K562 (cell line): ENCODE measurements around the gene NSG2. TPM values are rescaled to one million over a fixed set of nuclear protein-coding genes. Genes with fewer than 3 reads are reported as not detected.

Experiments used
- ATAC-seq: fragments of 200-7000 bp; cut with Tn5 transposase; 3 replicates; pipeline ENCODE4 v1.9.1; 2020; ENCODE audit warnings: moderate library complexity
- BruUV-seq: library from RNA; stranded (reverse); fragments of 400-500 nt; replicated peaks from 2 replicates; lab custom pipeline; 2021; lab: Mats Ljungman, UMichigan
- CTCF ChIA-PET: fragments of 300-600 bp; formaldehyde crosslinking; extraction: SDS; loops from one replicate; lab custom pipeline; 2021; ENCODE audit warnings: low intra/inter-chr PET ratio; lab: Yijun Ruan, JAX
- POLR2A ChIA-PET: fragments of 300-600, 350-650 bp; sonication (Branson Sonifier 250); formaldehyde crosslinking; extraction: SDS; loops from one replicate; lab custom pipeline; 2021; ENCODE audit warnings: antibody characterized with exemption, inconsistent platforms; lab: Yijun Ruan, JAX
- DNase-seq, 4 experiments: peaks; one replicate each; pipeline versions ENCODE4 v3.0.0 to v3.0.0-alpha.2; 2011 to 2018; ENCODE audit warnings: low spot score in 3 of 4, mixed read lengths in 3 of 4; ENCODE audit errors: extremely low read depth in 1 of 4
- FAIRE-seq: peaks from 2 replicates; lab custom pipeline; 2011; peaks lifted over from hg19 to GRCh38; lab: Jason Lieb, UNC
- H2AFZ ChIP-seq: 2 replicates; pipeline ENCODE4 v1.6.0; 2011; ENCODE audit warnings: low read depth, low read length, control low read depth, inconsistent platforms
- H3K27ac ChIP-seq: fragments of 200-600 bp; 3 replicates; pipeline ENCODE4 v1.8.0; 2011; ENCODE audit warnings: low read depth, mild to moderate bottlenecking, control low read depth, inconsistent platforms, low read length, moderate library complexity, mixed read lengths; ENCODE audit errors: extremely low read depth
- H3K27me3 ChIP-seq, 2 experiments: fragments of 300-600 bp in 1 of 2; 2 replicates in 1 of 2; 3 replicates in 1 of 2; pipeline versions ENCODE4 v1.6.0 to v1.8.0; 2011; ENCODE audit warnings: inconsistent platforms in 2 of 2, low read length in 2 of 2, mild to moderate bottlenecking in 1 of 2, mixed read lengths in 1 of 2, moderate library complexity in 1 of 2; ENCODE audit not compliant: control insufficient read depth in 2 of 2, insufficient read depth in 2 of 2
- H3K36me3 ChIP-seq: fragments of 300-600 bp; 3 replicates; pipeline ENCODE4 v1.8.0; 2011; ENCODE audit warnings: mild to moderate bottlenecking, low read length, inconsistent platforms; ENCODE audit not compliant: control insufficient read depth, insufficient read depth
- H3K4me1 ChIP-seq, 2 experiments: fragments of 200-600 bp in 1 of 2; replicated peaks in 1 of 2; 2 replicates in 1 of 2; 3 replicates in 1 of 2; pipeline versions ENCODE4 v1.5.1 to v1.8.0; 2011; ENCODE audit warnings: inconsistent platforms in 2 of 2, low read length in 2 of 2, mild to moderate bottlenecking in 1 of 2, mixed read lengths in 1 of 2, moderate library complexity in 1 of 2; ENCODE audit not compliant: control insufficient read depth in 2 of 2, insufficient read depth in 2 of 2
- H3K4me2 ChIP-seq: 2 replicates; pipeline ENCODE4 v1.6.1; 2011; ENCODE audit warnings: low read length, control low read depth, inconsistent platforms, mixed read lengths; ENCODE audit not compliant: insufficient read depth
- H3K4me3 ChIP-seq: fragments of 200-600 bp; sonication (generic), shearing (Covaris generic); 2 replicates; pipeline ENCODE4 v1.5.1; 2016; ENCODE audit warnings: control low read depth, inconsistent platforms
- H3K79me2 ChIP-seq: fragments of 200-600 bp; 3 replicates; pipeline ENCODE4 v1.8.0; 2011; ENCODE audit warnings: low read length, inconsistent platforms; ENCODE audit not compliant: control insufficient read depth, insufficient read depth
- H3K9ac ChIP-seq, 2 experiments: 2 replicates each; pipeline versions ENCODE4 v1.6.0 to v1.6.1; 2011; ENCODE audit warnings: low read depth in 2 of 2, low read length in 2 of 2, control low read depth in 1 of 2, inconsistent platforms in 1 of 2, mild to moderate bottlenecking in 1 of 2, mixed read lengths in 1 of 2; ENCODE audit not compliant: insufficient read depth in 1 of 2
- H3K9me1 ChIP-seq: one replicate; pipeline ENCODE4 v1.6.0; 2011; ENCODE audit warnings: inconsistent platforms, mild to moderate bottlenecking, low read length, moderate library complexity; ENCODE audit not compliant: control insufficient read depth, insufficient read depth
- H3K9me3 ChIP-seq: replicated peaks from 2 replicates; pipeline ENCODE4 v1.5.1; 2011; ENCODE audit warnings: low read depth, low read length, inconsistent platforms; ENCODE audit not compliant: control insufficient read depth, insufficient read depth
- H4K20me1 ChIP-seq: replicated peaks from 2 replicates; pipeline ENCODE4 v1.6.1; 2011; ENCODE audit warnings: low read length, inconsistent platforms, mixed read lengths; ENCODE audit not compliant: control insufficient read depth, insufficient read depth
- BACH1 ChIP-seq: fragments of 200-800 bp; sonication (Bioruptor generic); IDR thresholded peaks from 2 replicates; pipeline ENCODE4 v1.6.1; 2016; ENCODE audit warnings: missing genetic modification characterization, missing compliant biosample characterization
- CEBPG ChIP-seq, 3 experiments: fragments of 200-800 bp in 1 of 3; sonication (Bioruptor generic) in 1 of 3; sonication (generic) in 1 of 3; formaldehyde crosslinking in 1 of 3; IDR thresholded peaks in 2 of 3; conservative IDR thresholded peaks in 1 of 3; 2 replicates each; pipeline versions ENCODE4 v1.6.1 to v1.8.0; 2016 to 2022; ENCODE audit warnings: missing compliant biosample characterization in 2 of 3, missing genetic modification characterization in 2 of 3, mild to moderate bottlenecking in 1 of 3, missing genetic modification reagents in 1 of 3
- HNRNPUL1 ChIP-seq: fragments of 200-400 bp; formaldehyde crosslinking; IDR thresholded peaks from 2 replicates; pipeline ENCODE4 v1.6.1; 2017; ENCODE audit warnings: low read length
- PHTF2 ChIP-seq: fragments of 250-450 bp; sonication (Bioruptor Pico); IDR thresholded peaks from 2 replicates; pipeline ENCODE4 v1.5.0; 2021; ENCODE audit warnings: mild to moderate bottlenecking
- TEAD2 ChIP-seq: fragments of 450-650 bp; IDR thresholded peaks from 2 replicates; pipeline ENCODE4 v1.6.1; 2016; ENCODE audit warnings: missing genetic modification characterization, control low read depth, missing compliant biosample characterization
- ZNF41 ChIP-seq: fragments of 250-450 bp; sonication (Bioruptor Pico); conservative IDR thresholded peaks from 2 replicates; pipeline ENCODE4 v1.4.0; 2020; ENCODE audit warnings: mild to moderate bottlenecking
- WGBS: fragments of 100-300 bp; shearing (Covaris generic); methylation state at CpG from one replicate; pipeline ENCODE4 v1.1.6; 2016; ENCODE audit warnings: low coverage, mixed read lengths; ENCODE audit not compliant: insufficient coverage; ENCODE audit errors: missing lambda C conversion rate; 5-methylcytosine and 5-hydroxymethylcytosine counted together
- in situ Hi-C: fragments of 300-500 bp; cut with MboI; formaldehyde crosslinking; loops from 4 replicates; pipeline ENCODE4 v1.15.0; 2018; ENCODE audit warnings: inconsistent platforms, mixed read lengths
- intact Hi-C: fragments of 100-400 bp; cut with micrococcal nuclease; formaldehyde crosslinking; loops from 2 replicates; pipeline ENCODE4 v1.14.2; 2022
- polyA plus RNA-seq, 8 experiments: library from polyadenylated mRNA; depleted of rRNA in 4 of 8; stranded (reverse) in 5 of 8; unstranded in 3 of 8; fragments of >200 nt; fragmentation: Nextera tagmentation in 2 of 8; fragmentation: Illumina TruSeq in 1 of 8; extraction: Ambion mirVana in 2 of 8; extraction: Trizol in 1 of 8; gene quantifications; 2 replicates each; pipeline versions ENCODE4 v1.2.1 to v1.2.3, GENCODE V29; 2011 to 2014; ENCODE audit warnings: inconsistent platforms in 1 of 8, missing spikeins in 1 of 8
- total RNA-seq, 7 experiments: library from RNA; depleted of rRNA in 6 of 7; stranded (reverse); fragments of >200 nt in 6 of 7; fragmentation: Illumina TruSeq in 2 of 7; extraction: Trizol in 2 of 7; gene quantifications; 2 replicates each; pipeline versions ENCODE4 v1.2.1 to v1.2.3, GENCODE V29; 2011 to 2021; ENCODE audit warnings: low replicate concordance in 1 of 7
- TF ChIP-seq, protein P1 (sequence below): sonication (generic); formaldehyde crosslinking; IDR thresholded peaks from 2 replicates; pipeline ENCODE4 v1.8.0; 2022; ENCODE audit warnings: missing genetic modification reagents, mild to moderate bottlenecking, moderate library complexity, borderline replicate concordance
- TF ChIP-seq, protein P2 (sequence below): fragments of 250-450 bp; sonication (Bioruptor Pico); IDR thresholded peaks from 2 replicates; pipeline ENCODE4 v1.9.0; 2021; ENCODE audit warnings: mild to moderate bottlenecking, inconsistent platforms
- TF ChIP-seq, protein P3 (sequence below): IDR thresholded peaks from 2 replicates; pipeline ENCODE4 v1.6.1; 2011; ENCODE audit warnings: borderline replicate concordance, low read depth, mild to moderate bottlenecking, moderate library complexity, low read length; ENCODE audit not compliant: insufficient read depth, poor library complexity, severe bottlenecking
- TF ChIP-seq, protein P4 (sequence below), 3 experiments: fragments of 200-800 bp in 1 of 3; fragments of 250-450 bp in 1 of 3; fragments of 450-650 bp in 1 of 3; sonication (Bioruptor Pico) in 1 of 3; sonication (Bioruptor generic) in 1 of 3; formaldehyde crosslinking in 1 of 3; IDR thresholded peaks; 2 replicates each; pipeline versions ENCODE4 v1.6.1 to v1.8.0; 2016 to 2022; ENCODE audit warnings: mild to moderate bottlenecking in 2 of 3, missing genetic modification characterization in 2 of 3, missing compliant biosample characterization in 1 of 3, moderate library complexity in 1 of 3

Gene NSG2
- total and polyA plus RNA-seq, 9 of the 15 experiments (the other 6 are each of a cell fraction or from before 2014, with no cell fraction given): not detected

DNA sequence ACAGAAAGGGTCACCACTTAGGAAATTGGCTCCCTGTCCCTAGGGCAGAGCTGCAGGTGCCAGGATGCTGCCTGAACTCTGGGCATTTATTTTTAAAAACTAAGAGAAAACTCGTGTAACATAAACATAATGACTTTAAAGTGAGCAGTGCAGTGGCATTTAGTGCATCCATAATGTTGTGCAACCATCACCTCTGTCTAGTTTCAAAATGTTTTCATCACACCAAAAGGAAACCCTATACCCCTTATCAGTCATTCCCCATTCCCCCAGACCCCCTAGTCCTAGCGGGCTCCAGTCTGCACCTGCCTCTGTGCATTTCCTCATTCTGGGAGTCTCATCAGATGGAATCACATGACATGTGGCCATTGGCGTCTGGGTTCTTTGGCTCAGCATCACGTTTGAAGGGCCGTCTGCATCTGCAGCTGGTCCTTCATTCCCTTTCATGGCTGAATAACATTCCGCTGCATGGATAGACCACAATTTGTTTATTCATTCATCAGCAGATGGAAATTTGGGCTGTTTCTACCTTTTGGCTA, 55.8 kb downstream of the NSG2 start:
- no TSS peak for BruUV-seq
- POLR2A ChIA-PET: no interaction called here
- no peak overlapping the region for H2AFZ ChIP-seq
- H3K27me3 ChIP-seq: peaks cover 4 to 53% of the 10 kb centered on the region in 2 experiments; a peak in 3 of 5 replicates
- ATAC-seq (no peak), DNase-seq (no peak), FAIRE-seq (no peak)
- no peak overlapping the region for H3K9ac ChIP-seq
- no peaks in the 10 kb centered on the region for H3K4me1 ChIP-seq
- no peak overlapping the region for H3K4me3 ChIP-seq
- H3K9me3 ChIP-seq: no peaks in the 10 kb centered on the region
- CTCF ChIA-PET: no interaction called here
- intact Hi-C loops: no loop called here
- 2% methylated on average over 6 of the region's 6 CpGs for WGBS
- no peaks in the 10 kb centered on the region for H3K79me2 ChIP-seq
- in situ Hi-C loops: no loop called here
- H3K4me2 ChIP-seq: no peak overlapping the region
- H3K36me3 ChIP-seq: no peaks in the 10 kb centered on the region
- no peak overlapping the region for H3K27ac ChIP-seq
- no peaks in the 10 kb centered on the region; the same call in 1 of the 2 replicates for H4K20me1 ChIP-seq
- no peaks in the 10 kb centered on the region for H3K9me1 ChIP-seq
- no peak for TF ChIP-seq ZNF41
- TF ChIP-seq, protein P1, sequence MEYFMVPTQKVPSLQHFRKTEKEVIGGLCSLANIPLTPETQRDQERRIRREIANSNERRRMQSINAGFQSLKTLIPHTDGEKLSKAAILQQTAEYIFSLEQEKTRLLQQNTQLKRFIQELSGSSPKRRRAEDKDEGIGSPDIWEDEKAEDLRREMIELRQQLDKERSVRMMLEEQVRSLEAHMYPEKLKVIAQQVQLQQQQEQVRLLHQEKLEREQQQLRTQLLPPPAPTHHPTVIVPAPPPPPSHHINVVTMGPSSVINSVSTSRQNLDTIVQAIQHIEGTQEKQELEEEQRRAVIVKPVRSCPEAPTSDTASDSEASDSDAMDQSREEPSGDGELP (CRISPR knock-in tag): no peak
- TF ChIP-seq, protein P2, sequence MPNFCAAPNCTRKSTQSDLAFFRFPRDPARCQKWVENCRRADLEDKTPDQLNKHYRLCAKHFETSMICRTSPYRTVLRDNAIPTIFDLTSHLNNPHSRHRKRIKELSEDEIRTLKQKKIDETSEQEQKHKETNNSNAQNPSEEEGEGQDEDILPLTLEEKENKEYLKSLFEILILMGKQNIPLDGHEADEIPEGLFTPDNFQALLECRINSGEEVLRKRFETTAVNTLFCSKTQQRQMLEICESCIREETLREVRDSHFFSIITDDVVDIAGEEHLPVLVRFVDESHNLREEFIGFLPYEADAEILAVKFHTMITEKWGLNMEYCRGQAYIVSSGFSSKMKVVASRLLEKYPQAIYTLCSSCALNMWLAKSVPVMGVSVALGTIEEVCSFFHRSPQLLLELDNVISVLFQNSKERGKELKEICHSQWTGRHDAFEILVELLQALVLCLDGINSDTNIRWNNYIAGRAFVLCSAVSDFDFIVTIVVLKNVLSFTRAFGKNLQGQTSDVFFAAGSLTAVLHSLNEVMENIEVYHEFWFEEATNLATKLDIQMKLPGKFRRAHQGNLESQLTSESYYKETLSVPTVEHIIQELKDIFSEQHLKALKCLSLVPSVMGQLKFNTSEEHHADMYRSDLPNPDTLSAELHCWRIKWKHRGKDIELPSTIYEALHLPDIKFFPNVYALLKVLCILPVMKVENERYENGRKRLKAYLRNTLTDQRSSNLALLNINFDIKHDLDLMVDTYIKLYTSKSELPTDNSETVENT (CRISPR knock-in tag): no peak
- TF ChIP-seq HNRNPUL1: no peak
- TF ChIP-seq, protein P3, sequence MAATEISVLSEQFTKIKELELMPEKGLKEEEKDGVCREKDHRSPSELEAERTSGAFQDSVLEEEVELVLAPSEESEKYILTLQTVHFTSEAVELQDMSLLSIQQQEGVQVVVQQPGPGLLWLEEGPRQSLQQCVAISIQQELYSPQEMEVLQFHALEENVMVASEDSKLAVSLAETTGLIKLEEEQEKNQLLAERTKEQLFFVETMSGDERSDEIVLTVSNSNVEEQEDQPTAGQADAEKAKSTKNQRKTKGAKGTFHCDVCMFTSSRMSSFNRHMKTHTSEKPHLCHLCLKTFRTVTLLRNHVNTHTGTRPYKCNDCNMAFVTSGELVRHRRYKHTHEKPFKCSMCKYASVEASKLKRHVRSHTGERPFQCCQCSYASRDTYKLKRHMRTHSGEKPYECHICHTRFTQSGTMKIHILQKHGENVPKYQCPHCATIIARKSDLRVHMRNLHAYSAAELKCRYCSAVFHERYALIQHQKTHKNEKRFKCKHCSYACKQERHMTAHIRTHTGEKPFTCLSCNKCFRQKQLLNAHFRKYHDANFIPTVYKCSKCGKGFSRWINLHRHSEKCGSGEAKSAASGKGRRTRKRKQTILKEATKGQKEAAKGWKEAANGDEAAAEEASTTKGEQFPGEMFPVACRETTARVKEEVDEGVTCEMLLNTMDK: no peak
- no peak for TF ChIP-seq TEAD2 (tag)
- TF ChIP-seq BACH1: no peak
- no peak for TF ChIP-seq PHTF2 (CRISPR knock-in tag)
- TF ChIP-seq, protein P4, sequence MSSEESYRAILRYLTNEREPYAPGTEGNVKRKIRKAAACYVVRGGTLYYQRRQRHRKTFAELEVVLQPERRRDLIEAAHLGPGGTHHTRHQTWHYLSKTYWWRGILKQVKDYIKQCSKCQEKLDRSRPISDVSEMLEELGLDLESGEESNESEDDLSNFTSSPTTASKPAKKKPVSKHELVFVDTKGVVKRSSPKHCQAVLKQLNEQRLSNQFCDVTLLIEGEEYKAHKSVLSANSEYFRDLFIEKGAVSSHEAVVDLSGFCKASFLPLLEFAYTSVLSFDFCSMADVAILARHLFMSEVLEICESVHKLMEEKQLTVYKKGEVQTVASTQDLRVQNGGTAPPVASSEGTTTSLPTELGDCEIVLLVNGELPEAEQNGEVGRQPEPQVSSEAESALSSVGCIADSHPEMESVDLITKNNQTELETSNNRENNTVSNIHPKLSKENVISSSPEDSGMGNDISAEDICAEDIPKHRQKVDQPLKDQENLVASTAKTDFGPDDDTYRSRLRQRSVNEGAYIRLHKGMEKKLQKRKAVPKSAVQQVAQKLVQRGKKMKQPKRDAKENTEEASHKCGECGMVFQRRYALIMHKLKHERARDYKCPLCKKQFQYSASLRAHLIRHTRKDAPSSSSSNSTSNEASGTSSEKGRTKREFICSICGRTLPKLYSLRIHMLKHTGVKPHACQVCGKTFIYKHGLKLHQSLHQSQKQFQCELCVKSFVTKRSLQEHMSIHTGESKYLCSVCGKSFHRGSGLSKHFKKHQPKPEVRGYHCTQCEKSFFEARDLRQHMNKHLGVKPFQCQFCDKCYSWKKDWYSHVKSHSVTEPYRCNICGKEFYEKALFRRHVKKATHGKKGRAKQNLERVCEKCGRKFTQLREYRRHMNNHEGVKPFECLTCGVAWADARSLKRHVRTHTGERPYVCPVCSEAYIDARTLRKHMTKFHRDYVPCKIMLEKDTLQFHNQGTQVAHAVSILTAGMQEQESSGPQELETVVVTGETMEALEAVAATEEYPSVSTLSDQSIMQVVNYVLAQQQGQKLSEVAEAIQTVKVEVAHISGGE (CRISPR knock-in tag; IDR thresholded peaks at IDR 0.05): no peak
- TF ChIP-seq CEBPG (CRISPR knock-in tag; IDR thresholded peaks at IDR 0.05): no peak
- no peak for TF ChIP-seq CEBPG (tag; conservative IDR thresholded peaks at IDR 0.05 in 1 of 2, IDR thresholded peaks at IDR 0.05 in 1 of 2)
